ENCODE results near the gene PRKG2.

- TF ChIP-seq POLR2A (IDR thresholded peaks at IDR 0.05; ENCODE audit: low read depth) (no peak), CTCF (IDR thresholded peaks at IDR 0.05) (no peak), EP300 (IDR thresholded peaks at IDR 0.05) (no peak), POLR2AphosphoS5 (IDR thresholded peaks at IDR 0.05) (no peak)
Measured at GRCh38 chr4:81131563-81131962, 83.5 kb downstream of the PRKG2 start.
